ENCODE data around the gene FNDC3B.

DNA sequence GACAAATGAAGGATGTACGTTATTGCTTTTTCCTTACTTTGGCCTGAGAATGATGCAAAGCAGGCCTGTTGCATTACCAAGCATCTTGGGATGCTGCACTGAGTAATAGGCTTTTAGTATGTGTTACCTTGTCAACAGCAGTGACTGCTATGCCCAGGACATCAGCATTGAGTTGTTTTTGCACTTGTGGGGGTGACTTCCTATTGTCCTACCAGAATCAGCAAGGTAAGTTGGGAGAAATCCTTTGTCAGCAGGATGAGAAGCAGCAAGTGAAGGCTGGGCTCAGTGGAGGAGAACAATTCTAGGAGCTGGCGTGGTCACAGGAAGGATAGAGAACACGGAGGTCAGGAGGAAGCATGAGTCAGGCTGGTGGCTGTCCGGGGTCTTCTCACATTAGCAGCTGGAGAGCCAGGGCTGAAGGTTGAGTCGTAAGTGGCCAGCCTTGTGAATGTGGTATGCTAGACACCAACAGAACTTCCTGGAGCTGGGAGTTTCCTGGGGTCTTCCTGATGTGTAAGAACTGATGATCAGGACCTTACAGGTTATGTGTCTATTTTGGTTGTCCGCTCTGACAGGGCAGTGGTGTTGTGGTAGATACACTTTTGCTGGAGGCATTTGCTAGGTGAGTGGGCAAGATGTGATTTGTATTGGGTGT is 142.7 kb downstream of the FNDC3B start:
- TF ChIP-seq, protein P1, sequence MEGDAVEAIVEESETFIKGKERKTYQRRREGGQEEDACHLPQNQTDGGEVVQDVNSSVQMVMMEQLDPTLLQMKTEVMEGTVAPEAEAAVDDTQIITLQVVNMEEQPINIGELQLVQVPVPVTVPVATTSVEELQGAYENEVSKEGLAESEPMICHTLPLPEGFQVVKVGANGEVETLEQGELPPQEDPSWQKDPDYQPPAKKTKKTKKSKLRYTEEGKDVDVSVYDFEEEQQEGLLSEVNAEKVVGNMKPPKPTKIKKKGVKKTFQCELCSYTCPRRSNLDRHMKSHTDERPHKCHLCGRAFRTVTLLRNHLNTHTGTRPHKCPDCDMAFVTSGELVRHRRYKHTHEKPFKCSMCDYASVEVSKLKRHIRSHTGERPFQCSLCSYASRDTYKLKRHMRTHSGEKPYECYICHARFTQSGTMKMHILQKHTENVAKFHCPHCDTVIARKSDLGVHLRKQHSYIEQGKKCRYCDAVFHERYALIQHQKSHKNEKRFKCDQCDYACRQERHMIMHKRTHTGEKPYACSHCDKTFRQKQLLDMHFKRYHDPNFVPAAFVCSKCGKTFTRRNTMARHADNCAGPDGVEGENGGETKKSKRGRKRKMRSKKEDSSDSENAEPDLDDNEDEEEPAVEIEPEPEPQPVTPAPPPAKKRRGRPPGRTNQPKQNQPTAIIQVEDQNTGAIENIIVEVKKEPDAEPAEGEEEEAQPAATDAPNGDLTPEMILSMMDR (IDR thresholded peaks at IDR 0.05): no peak
- TF ChIP-seq POLR2AphosphoS5 (IDR thresholded peaks at IDR 0.05) (no peak), EP300 (IDR thresholded peaks at IDR 0.05) (no peak), POLR2A (IDR thresholded peaks at IDR 0.05; ENCODE audit: low read depth) (no peak)

All from esophagus muscularis mucosa (tissue), 4 donors.